ENCODE data around the gene BTBD6. TPM values are rescaled to one million over a fixed set of nuclear protein-coding genes. Genes with fewer than 3 reads are reported as not detected.
A peak's percentile ranks its signal among the peaks of the same experiment; 100 is the strongest.

BTBD6 gene
- total RNA-seq, 2 donors from 2014 or later = 60.0 to 82.5 TPM

- peaks cover 4% of the 10 kb centered on the region for H3K27me3 ChIP-seq (replicated peaks; ENCODE audit: insufficient read depth)
- DNase-seq (ENCODE audit: low spot score) = no peak
- H3K4me1 ChIP-seq (replicated peaks) = no peaks in the 10 kb centered on the region
- 52% methylated on average over 24 of the region's 24 CpGs for WGBS
- no peaks in the 10 kb centered on the region for H3K36me3 ChIP-seq
- intact Hi-C loops (cut with DNase I) = loop anchor here (5.0 to 10.0 kb wide), 2 partner anchors 78 to 110 kb away; no protein-coding TSS in a partner anchor
- H3K4me3 ChIP-seq = no peak overlapping the region
- TF ChIP-seq CTCF (IDR thresholded peaks at IDR 0.05) (no peak), POLR2A (IDR thresholded peaks at IDR 0.05) (no peak), POLR2AphosphoS5 (IDR thresholded peaks at IDR 0.05) (peak; percentile 17)
- H3K9me3 ChIP-seq = no peaks in the 10 kb centered on the region
- H3K27ac ChIP-seq = no peak overlapping the region
Measured at GRCh38 chr14:105204206-105204930, 44.0 kb upstream of the BTBD6 start.

- Histone ChIP-seq H3K27me3 (replicated peaks; ENCODE audit: insufficient read depth) (peaks cover 4% of the 10 kb centered on the region), H3K27ac (no peak overlapping the region), H3K4me1 (replicated peaks) (no peaks in the 10 kb centered on the region), H3K9me3 (no peaks in the 10 kb centered on the region), H3K36me3 (no peaks in the 10 kb centered on the region), H3K4me3 (no peak overlapping the region)
- TF ChIP-seq POLR2A (IDR thresholded peaks at IDR 0.05) (no peak), CTCF (IDR thresholded peaks at IDR 0.05) (no peak), POLR2AphosphoS5 (IDR thresholded peaks at IDR 0.05) (no peak)
- no peak for DNase-seq (ENCODE audit: low spot score)
- intact Hi-C loops (cut with DNase I) = loop anchor here (5.0 to 10.0 kb wide), 2 partner anchors 77 to 110 kb away; no protein-coding TSS in a partner anchor
- 47% methylated on average over 18 of the region's 21 CpGs for WGBS
Measured at GRCh38 chr14:105204931-105205672, 43.2 kb upstream of the BTBD6 start.

GRCh38 chr14:105205673-105206208, 42.6 kb upstream of the BTBD6 start:
- Histone ChIP-seq H3K36me3 (no peaks in the 10 kb centered on the region), H3K4me1 (replicated peaks) (no peaks in the 10 kb centered on the region), H3K9me3 (no peaks in the 10 kb centered on the region), H3K27ac (no peak overlapping the region), H3K27me3 (replicated peaks; ENCODE audit: insufficient read depth) (no peaks in the 10 kb centered on the region), H3K4me3 (no peak overlapping the region)
- no peak for DNase-seq (ENCODE audit: low spot score)
- no peak for TF ChIP-seq POLR2AphosphoS5 (IDR thresholded peaks at IDR 0.05)
- TF ChIP-seq POLR2A (IDR thresholded peaks at IDR 0.05) = no peak
- no peak for TF ChIP-seq CTCF (IDR thresholded peaks at IDR 0.05)
- intact Hi-C loops (cut with DNase I) = loop anchor here (10.0 kb wide), 1 partner anchor 111 kb away; no protein-coding TSS in a partner anchor
- WGBS = 32% methylated on average over 12 of the region's 12 CpGs

GRCh38 chr14:105206873-105207272, 41.5 kb upstream of the BTBD6 start:
- 56% methylated on average over 5 of the region's 5 CpGs for WGBS
- no peak for DNase-seq (ENCODE audit: low spot score)
- Histone ChIP-seq H3K4me1 (replicated peaks) (no peaks in the 10 kb centered on the region), H3K27me3 (replicated peaks; ENCODE audit: insufficient read depth) (no peaks in the 10 kb centered on the region), H3K9me3 (no peaks in the 10 kb centered on the region), H3K4me3 (no peak overlapping the region), H3K27ac (no peak overlapping the region), H3K36me3 (no peaks in the 10 kb centered on the region)
- TF ChIP-seq POLR2A (IDR thresholded peaks at IDR 0.05) = no peak
- no peak for TF ChIP-seq POLR2AphosphoS5 (IDR thresholded peaks at IDR 0.05)
- no peak for TF ChIP-seq CTCF (IDR thresholded peaks at IDR 0.05)
- intact Hi-C loops (cut with DNase I) = loop anchor here (10.0 kb wide), 1 partner anchor 112 kb away; no protein-coding TSS in a partner anchor

Data from prostate gland (tissue), 2 donors.